Measurements from ENCODE around the gene DEFB126. TPM values are rescaled to one million over a fixed set of nuclear protein-coding genes. Genes with fewer than 3 reads are reported as not detected.

DEFB126 gene
- total and polyA plus RNA-seq, 9 of the 15 experiments (the other 6 are each of a cell fraction or from before 2014, with no cell fraction given), result not detected

- peak; percentile 54 to 62 (median 58) for TF ChIP-seq CTCF (IDR thresholded peaks at IDR 0.05 in 2 of 3, conservative IDR thresholded peaks at IDR 0.05 in 1 of 3; ENCODE audit: insufficient read depth in 2 of 3, low read depth in 1 of 3, low read length in 3 of 3)
- no peak for TF ChIP-seq RFX7 (CRISPR knock-in tag; IDR thresholded peaks at IDR 0.05)
- TF ChIP-seq BHLHE40 (IDR thresholded peaks at IDR 0.05; ENCODE audit: low read length), result no peak
- no peak for TF ChIP-seq ZNF717 (CRISPR knock-in tag; IDR thresholded peaks at IDR 0.05)
- peak; percentile 15 to 45; a peak in 3 of 4 replicates for TF ChIP-seq RAD21 (CRISPR knock-in tag; conservative IDR thresholded peaks at IDR 0.05 in 1 of 2, IDR thresholded peaks at IDR 0.05 in 1 of 2)
- TF ChIP-seq ZNF239 (CRISPR knock-in tag; IDR thresholded peaks at IDR 0.05), result no peak
- TF ChIP-seq SMC3 (conservative IDR thresholded peaks at IDR 0.05; ENCODE audit: insufficient read depth, low read depth, low read length), result peak; percentile 22; the same call in 1 of the 2 replicates
These were observed 4.5 kb upstream of the DEFB126 start (continued) for GRCh38 chr20:137668-138490.

DNA sequence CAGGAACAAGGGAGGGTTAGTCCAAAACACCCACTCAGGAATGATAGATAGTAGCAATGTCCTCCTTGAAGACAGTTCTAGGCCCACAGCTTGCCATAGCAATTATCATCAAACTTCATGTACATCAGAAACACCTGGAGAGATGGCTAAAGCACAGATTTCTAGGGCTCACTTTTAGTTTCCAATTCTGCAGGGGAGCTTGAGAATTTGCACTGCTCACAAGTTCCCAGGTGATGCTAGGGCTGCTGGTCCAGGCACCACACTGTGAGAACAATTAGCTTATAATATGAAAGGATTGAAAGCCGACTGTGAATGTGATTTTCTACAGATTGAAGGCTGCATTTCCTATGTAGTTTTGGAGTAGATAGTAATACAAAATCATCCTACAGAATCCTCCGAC is 3.5 kb downstream of the DEFB126 start:
- FAIRE-seq (no peak), ATAC-seq (no peak), DNase-seq (ENCODE audit: extremely low read depth in 1 of 4, low spot score in 3 of 4) (no peak)
- Histone ChIP-seq H3K9me1 (ENCODE audit: control insufficient read depth, insufficient read depth, low read length) (no peaks in the 10 kb centered on the region), H3K4me3 (no peak overlapping the region), H3K36me3 (ENCODE audit: control insufficient read depth, insufficient read depth, low read length) (no peaks in the 10 kb centered on the region), H4K20me1 (replicated peaks; ENCODE audit: control insufficient read depth, insufficient read depth, low read length) (no peaks in the 10 kb centered on the region), H3K9ac (ENCODE audit: insufficient read depth in 1 of 2, low read depth in 2 of 2, low read length in 2 of 2) (no peak overlapping the region), H2AFZ (ENCODE audit: low read depth, low read length) (no peak overlapping the region), H3K79me2 (ENCODE audit: control insufficient read depth, insufficient read depth, low read length) (no peaks in the 10 kb centered on the region), H3K4me1 (replicated peaks in 1 of 2; ENCODE audit: control insufficient read depth in 2 of 2, insufficient read depth in 2 of 2, low read length in 2 of 2) (no peaks in the 10 kb centered on the region), H3K27ac (ENCODE audit: extremely low read depth, low read depth, low read length) (no peak overlapping the region), H3K9me3 (replicated peaks; ENCODE audit: control insufficient read depth, insufficient read depth, low read depth, low read length) (no peaks in the 10 kb centered on the region), H3K4me2 (ENCODE audit: insufficient read depth, low read length) (no peak overlapping the region), H3K27me3 (ENCODE audit: control insufficient read depth in 2 of 2, insufficient read depth in 2 of 2, low read length in 2 of 2) (peaks cover 5 to 12% of the 10 kb centered on the region in 2 experiments)
- in situ Hi-C loops (cut with MboI) (no loop called here), intact Hi-C loops (cut with micrococcal nuclease) (no loop called here)
- WGBS (ENCODE audit: insufficient coverage, low coverage, missing lambda C conversion rate), result 0% methylated on average over 2 of the region's 2 CpGs
- no TSS peak for BruUV-seq (replicated peaks)
- CTCF ChIA-PET (ENCODE audit: low intra/inter-chr PET ratio), result interaction anchor here (0.6 kb wide), 1 partner anchor 19 kb away, joined by 3 read pairs; no protein-coding TSS in a partner anchor
- POLR2A ChIA-PET, result no interaction called here
- TF ChIP-seq CTCF (IDR thresholded peaks at IDR 0.05 in 2 of 3, conservative IDR thresholded peaks at IDR 0.05 in 1 of 3; ENCODE audit: insufficient read depth in 2 of 3, low read depth in 1 of 3, low read length in 3 of 3) (no peak), ELF1 (tag; IDR thresholded peaks at IDR 0.05) (no peak), RUNX1 (IDR thresholded peaks at IDR 0.05; ENCODE audit: low read depth) (no peak), NKRF (IDR thresholded peaks at IDR 0.05; ENCODE audit: borderline replicate concordance) (no peak), TAF7 (tag; IDR thresholded peaks at IDR 0.05) (no peak), E2F3 (CRISPR knock-in tag; IDR thresholded peaks at IDR 0.05) (no peak), ZNF133 (CRISPR knock-in tag; IDR thresholded peaks at IDR 0.05) (no peak), CBX8 (IDR thresholded peaks at IDR 0.05; ENCODE audit: borderline replicate concordance, extremely low read depth, low read depth, low read length, poor library complexity, severe bottlenecking) (no peak)
